DMS114 treated with DMSO at 0.1 percent for 48 hours (cell line): ENCODE results near the gene CGB2.
"Not testable (repeated sequence)": the region's sequence is repeated elsewhere in the genome, so short reads cannot be mapped to it uniquely, and the experiment has no call there.

Experiments
- DNase-seq: peaks from one replicate; lab custom pipeline; 2025; ENCODE audit not compliant: unreplicated experiment; lab: John Stamatoyannopoulos, UW

Gene CGB2

GRCh38 chr19:49030323-49030722, 1.4 kb upstream of the CGB2 start:
- DNase-seq = not testable (repeated sequence)

GRCh38 chr19:49036815-49037214, 5.1 kb downstream of the CGB2 start, which contains the start of gene CGB1:
TSS of gene CGB1 (minus strand) at chr19:49036895. CDS start at chr19:49036711, 184 bp downstream.
- DNase-seq = not testable (repeated sequence)

- not testable (repeated sequence) for DNase-seq
Measured at GRCh38 chr19:49038111-49038510, 6.4 kb downstream of the CGB2 start.

DNA sequence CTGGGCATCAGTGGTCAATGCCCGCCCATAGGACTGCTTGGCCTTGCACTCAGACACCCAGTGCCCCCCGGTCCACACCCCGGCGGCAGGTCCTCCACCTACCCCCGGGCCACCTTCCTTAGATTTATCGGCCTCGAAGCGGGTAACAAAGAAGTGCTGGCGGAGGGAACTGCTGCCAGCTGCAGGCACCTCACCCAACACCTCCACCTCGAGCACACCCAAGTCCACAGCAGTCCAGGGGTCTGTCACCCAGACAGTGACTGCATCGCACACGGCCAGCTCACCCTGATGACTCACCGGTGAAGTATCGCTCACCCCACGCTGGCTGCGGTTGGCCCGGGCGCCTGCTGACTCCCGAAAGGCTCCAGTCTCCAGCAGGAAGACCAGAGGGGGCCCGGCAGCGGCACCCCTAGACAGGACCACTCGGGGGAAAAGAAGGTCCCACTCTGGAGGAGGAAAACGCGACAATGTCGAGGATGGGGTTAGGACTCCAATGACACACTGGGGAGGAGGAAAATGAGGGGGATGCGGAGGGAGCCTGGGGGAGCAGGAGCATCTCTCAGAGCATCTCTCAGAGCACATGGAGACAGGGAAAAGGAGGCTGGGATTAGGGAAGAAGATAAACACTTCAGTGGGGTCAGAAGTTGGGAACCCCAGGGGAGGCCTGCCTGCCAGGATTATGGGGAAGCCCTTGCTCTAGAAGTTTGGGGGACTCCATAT, 7.0 kb downstream of the CGB2 start:
- not testable (repeated sequence) for DNase-seq

DNA sequence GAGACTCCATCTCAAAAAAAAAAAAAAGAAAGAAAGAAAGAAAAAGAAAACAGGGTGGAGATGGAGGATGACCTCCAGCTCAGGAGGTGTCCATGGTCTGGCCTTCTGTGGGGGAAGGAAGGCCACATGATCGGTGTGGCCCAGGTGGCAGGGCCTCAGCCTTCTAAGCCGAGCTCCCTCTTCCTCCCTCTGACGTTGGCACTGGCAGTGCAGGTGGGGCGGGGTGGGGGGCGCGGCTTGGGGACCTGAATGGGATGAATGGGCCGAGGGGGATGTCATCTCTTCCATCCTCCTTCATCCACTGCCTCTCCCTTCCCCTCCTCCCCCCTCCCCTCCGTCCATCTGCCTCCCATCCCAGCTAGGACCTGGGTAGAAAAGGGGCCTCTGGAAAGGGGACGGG, 8.0 kb downstream of the CGB2 start:
- DNase-seq = not testable (repeated sequence)

DNA sequence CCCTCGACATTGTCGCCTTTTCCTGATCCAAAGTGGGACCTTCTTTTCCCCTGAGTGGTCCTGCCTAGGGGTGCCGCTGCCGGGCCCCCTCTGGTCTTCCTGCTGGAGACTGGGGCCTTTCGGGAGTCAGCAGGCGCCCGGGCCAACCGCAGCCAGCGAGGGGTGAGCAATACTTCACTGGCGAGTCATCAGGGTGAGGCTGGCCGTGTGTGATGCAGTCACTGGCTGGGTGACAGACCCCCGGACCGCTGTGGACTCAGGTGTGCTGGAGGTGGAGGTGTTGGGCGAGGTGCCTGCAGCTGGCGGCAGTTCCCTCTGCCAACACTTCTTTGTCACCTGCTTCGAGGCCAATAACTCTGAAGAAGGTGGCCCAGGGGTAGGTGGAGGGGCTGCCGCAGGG, 10.5 kb downstream of the CGB2 start:
- DNase-seq = no peak

- DNase-seq = not testable (repeated sequence)
Measured at GRCh38 chr19:49042666-49043065, 11.0 kb downstream of the CGB2 start.

- DNase-seq = not testable (repeated sequence)
Measured at GRCh38 chr19:49043548-49043947, 11.9 kb downstream of the CGB2 start, which contains the start of gene CGB5. TSS of gene CGB5 (plus strand) at chr19:49043848. CDS start at chr19:49044210, 362 bp downstream.

- not testable (repeated sequence) for DNase-seq
Measured at GRCh38 chr19:49049011-49049410, 17.3 kb downstream of the CGB2 start, which contains the start of gene CGB8. TSS of gene CGB8 (minus strand) at chr19:49049111. CDS start at chr19:49048739, 372 bp downstream.

DNA sequence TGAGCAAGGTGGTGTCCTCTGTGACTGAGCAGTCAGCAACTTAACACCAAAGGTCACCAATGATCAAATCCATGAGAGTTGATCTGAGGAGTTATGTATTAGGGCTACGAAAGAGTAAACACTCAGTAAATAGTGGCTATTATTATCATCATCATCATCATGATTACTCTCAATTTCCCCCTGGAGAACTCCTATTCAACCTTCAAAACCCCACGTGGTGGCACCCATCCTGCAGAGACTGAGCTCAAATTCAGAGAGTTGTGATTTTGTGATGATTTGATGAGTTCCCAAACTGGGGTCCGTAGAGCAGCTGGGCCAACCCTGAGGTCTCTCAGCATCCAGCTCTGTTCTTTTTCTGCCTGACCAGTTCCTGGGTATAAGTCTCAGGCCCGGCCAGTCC, 18.1 kb downstream of the CGB2 start:
- not testable (repeated sequence) for DNase-seq

GRCh38 chr19:49050376-49051033, 18.8 kb downstream of the CGB2 start:
- DNase-seq = not testable (repeated sequence)

DNA sequence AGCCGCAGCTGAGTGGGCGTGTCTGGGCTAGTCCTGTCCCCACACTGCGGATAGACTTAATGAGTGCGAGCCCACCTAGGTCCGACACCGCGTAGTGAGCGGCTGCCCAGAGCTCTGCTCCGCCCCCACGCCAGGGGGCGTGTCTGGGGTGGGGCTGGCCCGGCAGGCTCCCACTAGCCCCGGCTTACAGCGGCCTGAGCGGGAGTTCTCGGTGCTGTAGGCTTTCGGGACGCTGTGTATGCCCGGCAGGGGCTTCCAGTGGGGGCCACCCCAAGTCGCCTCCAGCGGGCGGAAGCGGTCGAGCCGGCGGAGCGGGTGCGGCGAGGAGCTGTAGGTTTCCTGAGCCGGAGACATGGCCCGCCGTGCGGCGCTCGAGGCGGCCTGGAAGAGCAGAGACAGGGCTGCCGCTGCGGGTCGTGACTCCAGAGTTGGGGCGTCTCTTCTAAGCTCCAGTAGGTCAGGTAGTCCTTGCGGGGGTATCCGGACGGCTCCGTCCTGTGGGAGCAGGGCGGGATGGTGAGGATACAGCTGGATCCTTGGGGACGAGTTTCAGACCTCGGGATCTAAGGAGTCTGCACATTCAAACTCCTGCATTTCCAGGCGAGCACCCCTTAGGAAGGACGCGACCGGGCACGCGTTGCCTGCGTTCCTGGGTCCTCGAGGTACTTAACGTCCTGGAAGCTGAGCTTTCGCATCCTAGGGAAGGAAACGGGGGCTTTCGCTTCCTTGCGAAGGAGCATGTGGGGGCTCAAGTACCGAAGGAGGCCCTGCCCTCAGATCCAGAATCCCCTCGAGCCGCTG, 24.6 kb downstream of the CGB2 start:
- peak; percentile 18 for DNase-seq

DNA sequence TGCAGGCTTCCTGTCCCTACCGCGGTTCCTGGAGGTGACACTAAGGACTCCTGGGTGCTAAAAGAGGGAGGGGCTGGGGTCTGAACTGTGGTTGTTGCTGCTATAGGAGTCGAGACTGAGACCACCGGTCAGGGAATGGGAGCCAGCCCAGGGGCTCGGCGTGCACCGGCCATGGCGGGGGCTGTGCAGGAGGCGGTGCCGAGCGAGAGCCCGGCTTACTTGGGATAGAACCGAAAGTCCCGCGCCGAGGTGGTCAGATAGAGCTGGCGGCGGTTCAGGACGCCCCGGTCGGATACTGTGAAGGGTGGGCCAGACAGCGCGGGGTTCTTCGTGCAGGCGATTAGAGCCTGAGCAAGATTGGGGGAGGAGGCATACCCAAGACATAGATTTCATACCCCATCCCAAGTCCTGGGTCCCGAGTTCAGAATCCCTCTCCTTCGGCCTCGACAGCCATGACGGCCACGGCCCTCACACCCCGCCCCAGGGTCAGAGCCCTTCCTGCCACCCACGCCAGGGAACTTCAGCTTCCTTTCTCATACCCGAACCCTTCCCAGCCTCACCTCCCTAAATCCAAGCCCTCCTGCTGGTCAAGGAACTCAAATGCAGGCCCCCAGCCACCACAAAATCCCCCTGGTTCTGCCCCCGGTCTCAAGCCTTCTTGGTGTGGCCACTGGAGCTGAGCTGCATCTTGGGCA, 25.4 kb downstream of the CGB2 start:
- DNase-seq = not testable (repeated sequence)

DNA sequence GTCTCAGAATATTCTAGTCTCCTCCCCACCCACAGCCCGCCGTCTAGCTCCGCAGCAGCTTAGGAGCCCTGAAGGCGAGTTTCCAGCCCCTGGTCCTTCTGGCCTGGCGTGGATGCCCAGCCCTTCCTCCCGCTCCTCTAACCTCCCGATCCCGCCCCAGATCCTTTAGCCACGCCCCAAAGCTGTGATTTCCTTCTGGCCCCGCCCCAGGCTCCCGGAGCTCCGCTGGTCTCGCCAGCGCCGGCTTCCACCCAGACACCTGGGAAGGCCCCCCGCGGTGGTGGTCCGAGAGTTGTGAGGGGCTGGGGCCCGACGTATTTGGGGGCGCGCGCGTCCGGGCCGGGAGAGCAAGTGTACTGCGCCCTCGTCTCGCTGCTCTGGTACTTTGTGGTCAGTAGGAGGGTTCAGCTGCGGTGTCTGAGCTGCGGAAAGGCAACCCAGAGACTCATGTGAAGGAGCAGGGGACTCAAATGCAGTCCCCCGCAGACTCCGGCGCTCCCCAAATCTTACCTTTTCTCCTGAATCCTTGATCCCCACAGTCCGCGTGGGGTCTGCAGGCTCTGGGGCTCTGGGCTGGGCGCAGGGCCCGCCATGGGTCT, 26.0 kb downstream of the CGB2 start, which contains the start of gene CGB7:
TSS of gene CGB7 (minus strand) at position 114 of the 599 bp plus-strand sequence. CDS start 2,374 bp downstream, outside the sequence.
- DNase-seq = peak; percentile 52

DNA sequence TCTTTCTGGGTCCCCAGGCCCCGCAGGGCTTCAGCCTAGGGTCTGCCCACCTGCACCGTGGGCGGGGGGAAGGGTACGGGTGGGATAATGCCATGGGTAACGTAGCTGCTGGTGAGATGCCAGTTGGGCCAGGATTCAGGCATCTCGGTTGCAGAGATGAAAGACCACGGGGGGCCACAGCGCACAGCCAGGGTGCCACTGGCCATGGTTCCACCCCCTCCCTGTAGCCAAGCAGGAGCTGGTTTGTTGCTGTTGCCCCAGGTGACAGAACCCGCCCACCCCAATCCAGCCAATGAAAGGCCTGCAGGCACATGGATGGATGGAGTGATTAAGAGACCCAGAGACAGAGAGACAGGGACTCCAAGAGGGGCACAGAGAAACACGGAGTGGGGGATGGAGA, 26.9 kb downstream of the CGB2 start:
- DNase-seq = no peak

GRCh38 chr19:49059053-49059452, 27.4 kb downstream of the CGB2 start:
- DNase-seq = no peak

- DNase-seq = no peak
Measured at GRCh38 chr19:49061000-49061399, 29.3 kb downstream of the CGB2 start.

- DNase-seq = no peak
Measured at GRCh38 chr19:49061445-49061844, 29.8 kb downstream of the CGB2 start.

GRCh38 chr19:49064029-49064629, 32.4 kb downstream of the CGB2 start:
- no peak for DNase-seq
